Islet of Langerhans (tissue), 1 donor: Measurements from ENCODE around the gene PPP2CA.
"Not testable (repeated sequence)": the region's sequence is repeated elsewhere in the genome, so short reads cannot be mapped to it uniquely, and the experiment has no call there.

Source experiments
- FAIRE-seq: peaks from one replicate; lab custom pipeline; 2011; peaks lifted over from hg19 to GRCh38; lab: Jason Lieb, UNC

Gene PPP2CA

DNA sequence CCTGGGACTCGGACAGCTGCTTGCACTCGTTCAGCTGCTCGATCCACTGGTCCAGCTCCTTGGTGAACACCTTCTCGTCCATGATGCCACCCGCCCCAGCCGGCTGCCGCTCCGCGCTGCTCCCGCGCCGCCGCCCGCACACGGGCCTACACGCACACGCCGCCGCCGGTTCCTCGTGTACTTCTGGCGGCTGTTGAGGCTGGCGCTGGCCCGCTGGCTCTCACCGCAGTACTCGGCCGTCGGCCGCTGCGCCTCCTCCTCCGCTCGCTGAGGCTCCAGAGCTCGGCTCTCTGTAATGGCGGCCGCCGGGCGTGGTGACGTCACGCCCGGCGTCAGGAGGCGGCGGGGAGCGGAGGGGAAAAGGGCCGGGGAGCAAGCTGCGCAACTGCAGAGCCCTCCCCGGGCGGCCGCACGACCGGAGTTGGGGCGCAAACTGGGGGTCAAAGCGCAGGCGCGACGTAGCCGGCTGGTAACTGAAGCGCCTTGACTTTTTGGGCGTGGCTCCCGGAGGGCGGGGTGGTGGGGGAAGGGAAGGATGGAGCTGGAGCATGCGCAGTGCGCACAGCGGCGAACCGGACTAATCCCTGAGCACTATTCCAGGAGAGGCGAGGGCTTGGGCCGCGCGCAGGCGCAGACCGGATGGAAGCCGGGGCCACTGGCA lies at the start of gene PPP2CA:
PPP2CA (minus strand) TSS at position 294 of the 661 bp plus-strand sequence; CDS start at position 82, 212 bp downstream.
- FAIRE-seq: no peak

DNA sequence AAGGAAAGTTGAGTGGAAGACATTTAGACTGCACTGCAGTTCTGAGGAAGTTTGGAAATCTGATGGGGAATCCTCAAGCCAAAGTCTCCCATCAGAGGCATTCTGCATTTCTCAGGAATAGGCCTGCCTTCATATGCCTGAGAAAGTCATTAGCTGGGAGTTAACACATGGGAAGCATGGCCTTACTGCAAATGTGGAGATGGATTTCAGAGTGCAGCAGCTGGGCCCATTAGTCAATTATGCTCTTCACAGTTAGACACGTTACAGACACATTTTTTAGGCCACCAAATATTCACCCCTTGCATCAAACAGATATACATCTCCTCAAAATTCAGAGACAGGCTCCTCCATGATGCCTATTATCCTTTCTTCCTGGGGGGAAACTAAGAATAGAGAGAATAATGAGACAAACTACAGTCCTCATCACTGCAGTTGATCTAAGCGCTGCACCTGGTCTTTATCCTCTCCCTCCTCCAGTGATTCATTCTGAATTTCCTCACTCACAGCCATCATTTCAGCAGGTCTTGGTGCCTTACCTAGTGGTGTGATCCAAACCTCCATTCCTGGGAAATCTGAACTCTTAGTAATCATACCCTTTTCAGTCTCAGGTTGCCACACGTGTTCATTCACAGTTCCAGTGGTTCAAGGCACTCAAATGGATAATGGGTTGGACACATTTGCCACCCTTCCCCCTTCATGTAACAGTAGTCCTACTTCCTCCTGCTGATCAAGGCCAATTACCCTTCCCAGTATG lies 47.9 kb upstream of the PPP2CA start:
- no peak for FAIRE-seq

DNA sequence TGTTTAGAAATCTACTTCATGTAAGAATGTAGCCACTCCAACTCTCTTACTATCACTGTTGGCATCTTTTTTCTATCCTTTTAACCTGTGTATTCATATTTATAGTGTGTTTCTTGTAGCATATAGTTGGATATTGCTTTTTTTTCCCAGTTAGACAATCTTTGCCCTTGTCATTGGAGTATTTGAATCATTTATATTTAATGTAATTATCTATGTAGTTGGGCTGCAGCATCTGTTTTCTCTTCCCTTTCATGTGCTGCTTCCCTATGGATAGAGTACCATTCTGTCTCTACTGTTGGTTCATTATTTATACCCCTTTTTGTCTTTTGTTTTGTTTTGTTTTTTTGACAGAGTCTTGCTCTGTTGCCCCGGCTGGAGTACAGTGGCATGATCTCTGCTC lies 45.2 kb upstream of the PPP2CA start:
- no peak for FAIRE-seq

DNA sequence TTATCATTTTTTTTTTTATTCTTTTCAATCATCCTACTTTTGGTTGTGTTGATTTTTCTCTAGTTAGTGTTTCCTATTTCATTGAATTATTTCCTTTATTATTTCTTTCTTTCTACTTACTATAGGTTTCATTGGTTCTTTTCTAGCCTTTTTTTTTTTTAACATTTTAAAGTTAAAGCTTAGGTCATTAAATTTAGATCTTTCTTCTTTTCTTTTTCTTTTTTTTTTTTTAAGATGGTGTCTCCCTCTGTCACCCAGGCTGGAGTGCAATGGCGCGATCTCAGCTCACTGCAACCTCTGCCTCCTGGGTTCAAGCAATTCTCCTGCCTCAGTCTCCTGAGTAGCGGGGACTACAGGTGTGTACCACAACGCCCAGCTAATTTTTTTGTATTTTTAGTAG lies 43.0 kb upstream of the PPP2CA start:
- no peak for FAIRE-seq

DNA sequence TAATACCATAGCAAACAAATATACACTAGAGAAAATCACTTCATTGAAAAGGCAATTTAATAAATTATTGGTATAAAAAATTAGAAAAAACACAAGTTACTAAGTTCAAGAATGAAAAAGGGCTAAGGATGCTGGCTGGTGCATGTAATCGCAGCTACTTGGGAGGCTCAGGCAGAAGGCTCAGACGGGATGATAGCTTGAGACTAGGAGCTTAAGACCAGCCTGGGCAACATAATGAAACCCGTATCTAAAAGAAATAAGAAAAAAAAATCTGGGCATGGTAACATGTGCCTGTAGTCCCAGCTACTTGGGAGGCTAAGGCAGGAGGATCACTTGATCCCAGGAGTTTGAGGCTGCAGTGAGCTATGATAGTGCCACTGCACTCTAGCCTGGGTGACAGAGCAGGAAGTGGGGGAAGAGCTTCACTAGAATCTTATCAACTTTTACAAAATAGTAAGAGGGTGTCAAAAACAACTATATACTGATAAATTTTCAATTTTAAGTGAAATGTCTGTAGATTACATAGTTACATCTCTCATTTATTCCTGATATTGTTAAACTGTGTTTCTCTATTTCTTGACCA lies 42.2 kb upstream of the PPP2CA start:
- no peak for FAIRE-seq

DNA sequence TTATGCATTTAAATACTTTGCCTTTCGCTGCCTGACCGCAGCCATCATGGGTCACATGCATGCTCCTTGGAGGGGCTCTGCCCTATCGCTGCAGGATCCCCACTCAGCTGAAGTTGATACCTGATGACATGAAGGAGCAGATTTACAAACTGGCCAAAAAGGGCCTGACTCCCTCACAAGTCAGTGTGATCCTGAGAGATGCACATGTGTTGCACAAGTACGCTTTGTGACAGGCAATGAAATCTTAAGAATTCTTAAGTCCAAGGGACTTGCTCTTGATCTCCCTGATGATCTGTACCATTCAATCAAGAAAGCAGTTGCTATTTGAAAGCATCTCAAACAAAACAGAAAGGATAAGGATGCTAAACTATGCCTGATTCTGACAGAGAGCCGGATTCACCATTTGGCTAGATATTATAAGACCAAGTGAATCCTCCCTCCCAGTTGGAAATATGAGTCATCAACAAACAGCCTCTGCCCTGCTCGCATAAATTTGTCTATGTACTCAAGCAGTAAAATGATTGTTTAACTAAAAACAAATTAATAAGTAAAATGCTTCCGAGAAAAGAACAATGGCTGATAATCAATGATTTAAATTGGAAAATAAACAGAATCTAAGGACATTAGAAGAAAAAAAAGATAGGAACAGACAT lies 41.6 kb upstream of the PPP2CA start:
- FAIRE-seq: no peak

DNA sequence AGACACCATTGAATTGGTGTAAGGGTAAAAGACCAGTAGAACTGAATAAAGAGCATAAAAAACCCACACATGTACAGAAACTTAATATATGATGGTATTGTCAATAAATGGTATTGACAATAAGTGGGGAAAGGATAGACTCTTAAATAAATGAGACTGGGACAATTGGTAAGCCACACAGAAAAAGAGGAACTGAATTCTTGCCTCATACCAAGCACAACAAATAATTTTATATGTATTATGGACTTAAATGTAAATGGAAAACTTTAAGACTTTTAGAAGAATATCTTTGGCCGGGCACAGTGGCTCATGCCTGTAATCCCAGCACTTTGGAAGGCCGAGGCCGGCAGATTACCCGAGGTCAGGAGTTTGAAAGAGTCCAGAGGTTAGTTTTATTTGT lies 37.9 kb upstream of the PPP2CA start:
- no peak for FAIRE-seq

DNA sequence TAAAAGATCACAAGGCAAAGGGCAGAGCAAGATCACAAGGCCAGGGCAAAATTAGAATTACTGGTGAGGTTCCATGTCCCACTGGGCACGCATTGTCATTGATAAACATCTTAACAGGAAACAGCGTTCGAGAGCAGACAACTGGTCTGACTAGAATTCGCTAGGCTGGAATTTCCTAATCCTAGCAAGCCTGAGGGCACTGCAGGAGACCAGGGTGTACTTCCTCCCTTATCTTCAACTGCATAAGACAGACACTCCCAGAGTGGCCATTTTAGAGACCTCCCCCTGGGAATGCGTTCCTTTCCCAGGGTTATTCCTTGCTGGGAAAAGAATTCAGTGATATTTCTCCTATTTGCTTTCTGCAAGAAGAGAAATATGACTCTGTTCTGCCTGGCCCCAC lies 36.8 kb upstream of the PPP2CA start:
- FAIRE-seq: not testable (repeated sequence)

DNA sequence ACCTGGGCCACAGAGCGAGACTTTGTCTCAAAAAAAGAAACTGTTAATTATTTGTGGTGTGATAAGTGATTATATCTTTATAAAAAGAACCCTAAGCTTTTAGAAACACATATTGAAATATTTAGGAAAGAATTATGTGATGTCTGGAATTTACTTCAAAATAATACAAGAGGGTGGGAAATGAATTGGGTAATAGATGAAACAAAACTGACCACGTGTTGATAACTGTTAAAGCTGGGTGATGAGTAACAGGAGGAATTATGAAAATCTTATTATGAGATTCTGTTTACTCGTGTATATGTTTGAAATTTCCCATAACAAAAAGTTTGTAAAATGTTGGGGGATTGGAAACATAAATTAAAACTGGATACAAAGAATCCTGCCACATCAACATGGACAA lies 33.0 kb upstream of the PPP2CA start:
- FAIRE-seq: no peak

DNA sequence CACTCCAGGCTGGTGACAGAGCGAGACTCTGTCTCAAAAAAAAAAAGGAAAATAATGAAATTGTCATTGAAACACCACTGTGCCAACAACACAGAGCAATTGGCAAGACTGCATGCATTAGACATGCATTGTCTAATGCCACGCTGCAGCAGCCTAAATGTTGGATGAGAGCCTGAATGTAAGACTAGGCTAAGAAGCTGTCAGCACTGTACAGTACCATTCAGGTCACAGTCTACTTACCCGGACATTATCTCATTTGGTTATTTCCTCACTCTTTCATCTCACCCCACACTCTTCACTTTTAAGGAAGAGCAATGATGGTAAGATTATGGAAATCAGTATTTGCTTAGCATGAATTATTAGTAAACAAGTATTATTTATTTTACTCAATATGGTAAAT lies 31.3 kb upstream of the PPP2CA start:
- no peak for FAIRE-seq

DNA sequence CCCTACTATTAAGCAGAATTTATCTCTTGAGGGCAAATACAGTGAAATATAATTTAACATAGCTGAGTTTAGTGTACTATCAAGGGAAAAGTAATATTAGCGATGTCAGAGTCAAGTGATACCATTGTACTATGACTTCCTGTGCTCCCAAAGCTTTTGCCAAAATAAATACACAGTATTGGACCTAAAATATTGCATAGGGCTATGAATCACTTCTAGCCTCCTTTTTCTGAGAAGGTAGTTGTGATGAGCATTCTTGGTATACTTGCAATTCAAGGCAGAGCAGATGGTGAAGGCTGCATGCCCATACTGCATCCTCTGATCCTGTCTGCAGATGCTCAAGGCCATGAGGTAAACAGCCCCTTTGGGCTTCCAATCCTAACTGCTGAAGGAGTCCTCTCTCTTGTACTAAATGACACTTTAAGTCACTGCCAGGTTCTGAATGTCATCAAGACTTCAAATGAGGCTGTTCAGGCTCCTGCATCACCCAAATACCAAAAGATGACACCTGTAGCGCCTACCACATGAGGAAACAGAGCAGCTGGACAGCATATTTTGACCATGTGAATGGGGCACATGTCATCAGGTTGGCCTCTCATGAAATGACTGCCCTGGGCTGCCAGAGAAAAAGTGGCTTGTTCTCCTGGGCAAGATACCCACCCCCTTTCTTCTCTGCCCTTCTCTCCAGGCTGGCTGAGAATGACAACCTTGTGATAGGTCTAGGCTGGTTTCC lies 29.7 kb upstream of the PPP2CA start:
- FAIRE-seq: no peak

DNA sequence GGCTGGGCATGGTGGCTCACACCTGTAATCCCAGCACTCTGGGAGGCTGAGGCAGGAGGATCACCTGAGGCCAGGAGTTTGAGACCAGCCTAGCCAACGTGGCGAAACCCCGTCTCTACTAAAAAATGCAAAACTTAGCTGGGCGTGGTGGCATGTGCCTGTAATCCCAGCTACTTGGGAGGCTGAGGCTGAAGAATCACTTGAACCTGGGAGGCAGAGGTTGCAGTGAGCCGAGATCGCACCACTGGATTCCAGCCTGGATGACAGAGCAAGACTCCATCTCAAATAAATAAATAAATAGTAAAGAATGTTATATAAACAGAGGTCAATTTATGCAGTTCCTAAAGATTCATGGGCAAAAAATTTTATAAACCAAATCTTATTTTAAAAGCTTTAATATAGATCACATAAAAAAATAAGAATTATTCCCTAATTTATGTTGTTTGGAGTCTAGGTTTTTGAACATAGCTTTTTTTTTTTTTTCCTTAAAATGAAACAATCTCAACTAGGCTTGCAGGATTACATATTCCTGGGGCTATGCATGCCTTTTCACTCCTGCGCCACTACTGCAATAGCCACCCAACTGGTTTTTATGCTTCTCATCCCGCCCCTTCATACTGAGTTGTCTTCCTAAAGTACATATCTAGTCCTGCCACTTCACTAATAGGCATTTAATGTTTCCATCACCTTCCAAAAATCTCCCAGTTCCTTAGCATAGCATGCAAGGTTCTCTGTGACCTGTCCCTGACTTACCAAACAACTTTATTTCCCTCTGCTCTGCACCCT lies 27.7 kb upstream of the PPP2CA start:
- FAIRE-seq: not testable (repeated sequence)

DNA sequence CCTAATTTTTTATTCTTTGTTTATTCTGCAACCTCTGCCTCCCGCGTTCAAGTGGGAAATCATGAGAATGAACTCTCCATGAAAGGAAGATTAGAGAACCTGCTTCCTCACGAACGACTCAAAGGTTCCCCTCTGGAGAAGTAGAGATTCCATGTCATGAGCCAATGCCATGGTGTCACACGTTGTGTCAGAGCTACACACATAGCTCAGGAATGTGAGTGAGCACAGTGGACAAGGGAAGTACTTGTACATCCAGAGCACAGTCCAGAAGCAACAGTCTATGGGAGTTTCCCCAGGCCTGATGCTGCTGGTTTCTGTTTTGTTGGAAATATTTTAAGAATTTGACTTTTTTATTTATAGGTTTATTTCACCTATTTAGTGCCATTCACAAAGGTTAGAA lies 26.8 kb upstream of the PPP2CA start:
- no peak for FAIRE-seq

DNA sequence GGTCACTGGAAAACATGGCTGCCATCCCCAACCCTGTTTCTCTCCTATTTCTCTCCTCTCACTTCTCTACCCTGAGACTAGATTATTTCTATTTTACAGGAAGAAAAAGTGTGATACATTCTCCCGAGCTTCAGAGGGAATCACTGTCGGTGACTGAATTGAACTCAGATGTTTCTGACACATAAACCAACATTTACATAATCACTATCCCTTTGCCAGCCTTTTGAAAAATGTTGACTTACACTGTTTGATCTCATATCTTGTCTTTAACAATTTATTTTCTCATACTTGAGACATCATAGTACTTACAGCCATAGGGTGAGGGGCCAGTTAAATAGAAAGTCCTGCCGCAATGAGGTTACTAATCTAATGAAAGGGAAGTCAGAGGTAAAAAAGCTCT lies 25.1 kb upstream of the PPP2CA start:
- no peak for FAIRE-seq

DNA sequence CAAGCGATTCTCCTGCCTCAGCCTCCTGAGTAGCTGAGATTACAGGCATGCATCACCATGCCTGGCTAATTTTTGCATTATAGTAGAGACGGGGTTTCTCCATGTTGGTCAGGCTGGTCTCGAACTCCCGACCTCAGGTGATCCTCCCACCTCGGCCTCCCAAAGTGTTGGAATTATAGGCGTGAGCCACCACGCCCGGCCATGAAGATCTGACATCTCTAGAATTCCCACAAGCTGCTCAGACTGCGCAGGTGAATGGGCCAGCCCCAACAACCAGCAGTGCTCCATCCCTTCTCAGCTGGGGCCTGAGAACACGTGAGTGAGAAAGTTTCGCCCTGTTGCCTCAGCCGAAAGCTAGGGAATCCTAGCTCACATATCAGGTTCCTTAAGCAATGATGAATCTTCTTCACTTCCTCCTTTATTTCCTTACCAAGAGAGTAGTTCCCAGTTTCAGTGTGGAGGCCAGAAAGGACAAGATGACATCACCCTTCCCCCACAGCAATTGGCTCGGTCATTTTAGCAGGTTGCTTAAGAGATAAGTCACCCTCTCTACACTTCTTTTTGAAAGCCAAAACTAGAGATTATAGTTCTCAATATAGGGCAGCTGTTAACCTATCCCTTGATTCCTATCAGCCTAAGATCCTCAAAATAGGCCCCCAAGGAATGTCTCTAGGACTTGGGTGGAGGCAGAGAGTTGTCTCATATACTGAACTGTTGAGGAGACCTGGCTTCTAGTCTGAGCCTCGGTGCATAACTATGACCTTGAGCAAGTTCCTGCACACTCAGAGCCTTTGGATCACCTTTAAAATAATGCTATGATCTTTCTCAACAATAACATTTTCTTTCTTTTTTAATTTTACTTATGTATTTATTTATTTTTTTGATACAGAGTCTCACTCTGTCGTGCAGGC lies 23.9 kb upstream of the PPP2CA start:
- FAIRE-seq: no peak

DNA sequence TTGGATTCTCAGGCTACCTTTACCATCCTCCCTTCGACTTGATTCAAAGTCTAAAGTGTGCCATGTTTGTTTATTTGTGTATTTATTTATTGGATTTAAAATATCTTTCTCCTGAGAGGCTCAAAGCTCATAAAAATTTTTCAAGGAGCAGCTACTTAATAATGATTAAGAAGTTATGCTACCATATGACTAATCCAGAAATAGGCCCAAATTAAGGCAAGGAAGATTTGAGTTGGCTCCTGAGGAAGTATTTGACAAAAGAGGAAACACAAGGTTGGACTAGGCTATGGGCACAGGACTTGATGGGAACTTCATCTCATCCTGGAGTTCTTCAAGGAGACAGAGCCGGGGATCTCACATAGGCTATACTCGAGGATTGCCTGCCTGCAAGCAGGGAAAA lies 22.4 kb upstream of the PPP2CA start:
- no peak for FAIRE-seq

DNA sequence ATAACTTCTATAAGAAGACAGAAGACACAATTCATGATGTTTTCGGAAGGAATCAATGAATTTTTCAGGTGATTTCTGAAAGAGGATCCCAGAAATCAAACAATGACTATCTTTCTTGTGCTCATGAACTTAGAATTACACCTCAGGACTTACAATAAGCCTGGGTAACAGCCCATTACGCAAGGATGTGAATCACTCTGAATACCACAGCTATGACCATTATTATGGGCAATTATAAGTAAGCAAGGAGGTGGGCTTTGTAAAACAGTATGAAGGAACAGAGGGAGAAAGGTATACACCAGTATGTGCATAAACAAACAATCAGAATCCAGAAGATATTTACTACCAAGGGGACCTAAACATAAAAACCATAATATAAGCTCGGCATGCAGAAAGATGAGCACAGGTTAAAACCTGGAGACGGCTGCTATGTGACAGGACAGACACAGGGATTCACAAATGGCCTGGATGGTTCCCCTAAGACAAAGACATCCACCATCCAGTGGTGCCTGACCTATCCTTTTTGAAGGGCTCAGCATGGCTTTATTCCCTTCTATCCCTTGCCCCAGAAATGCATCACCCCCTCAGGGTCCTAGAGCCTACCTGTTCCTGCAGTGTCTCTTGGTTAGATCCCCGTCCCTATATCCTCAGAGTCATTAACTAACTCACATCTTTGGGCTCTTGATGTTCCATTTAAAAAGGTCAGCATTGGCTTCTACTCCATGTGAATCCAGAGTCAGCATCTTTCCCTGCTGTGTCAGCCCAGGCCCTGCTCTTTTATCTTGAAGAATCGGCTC lies 21.8 kb upstream of the PPP2CA start:
- no peak for FAIRE-seq

DNA sequence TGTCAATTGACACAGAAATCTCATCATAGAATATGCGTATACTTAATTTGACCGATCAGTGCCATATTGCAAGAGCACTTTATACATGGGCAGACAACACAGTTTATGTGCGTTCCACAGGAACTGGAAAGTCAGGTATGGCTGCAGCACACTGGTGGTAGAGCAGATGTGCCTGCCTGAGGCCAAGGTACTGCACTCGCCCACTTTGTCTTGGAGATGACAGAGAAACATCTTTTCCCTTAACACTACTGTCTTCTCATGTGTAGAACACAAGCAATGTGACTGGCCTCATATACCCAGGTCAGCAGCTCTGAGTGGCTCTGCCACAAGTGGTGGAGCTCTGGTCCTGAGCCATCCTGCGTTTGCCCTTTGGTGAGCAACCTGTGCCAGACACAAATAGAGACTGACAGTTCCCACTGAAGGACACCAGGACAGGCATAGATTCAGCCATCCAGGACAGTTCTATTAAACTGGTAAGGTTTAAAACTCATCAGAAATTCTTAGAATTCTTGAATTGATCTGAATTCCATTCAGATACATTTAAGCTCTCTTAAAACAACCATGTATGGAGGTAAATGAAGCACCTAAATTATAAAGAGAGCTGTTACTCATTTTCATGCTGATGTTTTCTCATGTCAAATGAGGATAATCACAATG lies 21.0 kb upstream of the PPP2CA start:
- no peak for FAIRE-seq

DNA sequence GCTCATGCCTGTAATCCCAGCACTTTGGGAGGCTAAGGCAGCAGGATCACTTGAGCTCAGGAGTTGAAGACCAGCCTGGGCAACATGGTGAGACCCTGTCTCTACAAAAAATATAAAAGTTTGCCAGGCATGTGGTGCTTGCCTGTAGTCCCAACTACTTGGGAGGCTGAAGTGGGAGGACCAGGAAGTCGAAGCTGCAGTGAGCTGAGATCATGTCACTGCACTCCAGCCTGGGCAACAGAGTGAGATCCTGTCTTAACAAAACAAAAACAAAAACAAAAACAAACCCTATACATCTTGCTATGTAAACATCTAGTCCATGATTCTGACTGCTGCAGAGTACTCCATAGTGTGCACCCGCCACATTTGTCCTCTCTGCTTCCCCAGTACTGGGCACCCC lies 19.8 kb upstream of the PPP2CA start:
- no peak for FAIRE-seq
